NK-92 (cell line): ENCODE data around the gene GALM.
"Not testable (repeated sequence)": the region's sequence is repeated elsewhere in the genome, so short reads cannot be mapped to it uniquely, and the experiment has no call there.

Experiments
- DNase-seq: peaks from one replicate; lab custom pipeline; 2025; ENCODE audit not compliant: unreplicated experiment; lab: John Stamatoyannopoulos, UW

The GALM gene

GRCh38 chr2:38708900-38709566 lies 43.1 kb downstream of the GALM start:
- DNase-seq = no peak

- no peak for DNase-seq
Observed at GRCh38 chr2:38709567-38710194, 43.8 kb downstream of the GALM start.

- DNase-seq = no peak
Observed at GRCh38 chr2:38711558-38711957, 45.6 kb downstream of the GALM start.

- DNase-seq = no peak
Observed at GRCh38 chr2:38712413-38712812, 46.5 kb downstream of the GALM start.

GRCh38 chr2:38712871-38713270 lies 47.0 kb downstream of the GALM start:
- no peak for DNase-seq

- DNase-seq = no peak
Observed at GRCh38 chr2:38713338-38713737, 47.4 kb downstream of the GALM start.

- DNase-seq = not testable (repeated sequence)
Observed at GRCh38 chr2:38714941-38715340, 49.0 kb downstream of the GALM start.

GRCh38 chr2:38716185-38716584 lies 50.3 kb downstream of the GALM start:
- DNase-seq = no peak

- no peak for DNase-seq
Observed at GRCh38 chr2:38718601-38719000, 52.7 kb downstream of the GALM start.

GRCh38 chr2:38719706-38720105 lies 53.8 kb downstream of the GALM start:
- DNase-seq = no peak

GRCh38 chr2:38720613-38721241 lies 54.8 kb downstream of the GALM start:
- DNase-seq = no peak

- no peak for DNase-seq
Observed at GRCh38 chr2:38722271-38723061, 56.6 kb downstream of the GALM start.

GRCh38 chr2:38723173-38723572 lies 57.3 kb downstream of the GALM start:
- no peak for DNase-seq

GRCh38 chr2:38727661-38728060 lies 61.7 kb downstream of the GALM start:
- no peak for DNase-seq

- DNase-seq = no peak
Observed at GRCh38 chr2:38728694-38729093, 62.8 kb downstream of the GALM start.

GRCh38 chr2:38731090-38731489 lies 65.2 kb downstream of the GALM start:
- no peak for DNase-seq

GRCh38 chr2:38731684-38732221 lies 65.8 kb downstream of the GALM start:
- no peak for DNase-seq

GRCh38 chr2:38733300-38733971 lies 67.5 kb downstream of the GALM start:
- no peak for DNase-seq

GRCh38 chr2:38734299-38735058 lies 68.6 kb downstream of the GALM start:
- DNase-seq = no peak

- DNase-seq = no peak
Observed at GRCh38 chr2:38735999-38736320, 70.0 kb downstream of the GALM start.
